Adrenal gland (tissue), 5 donors: ENCODE results near the gene PRR5.

ENCODE experiments used
- CTCF ChIP-seq, 6 experiments: fragments of 450-650 bp in 4 of 6; fragments of 200-600 bp in 2 of 6; sonication (generic) in 1 of 6; IDR thresholded peaks; 1 replicate in 5 of 6; 2 replicates in 1 of 6; pipeline versions ENCODE4 v1.5.1 to v1.8.0; 2016 to 2021; ENCODE audit warnings: antibody characterized with exemption in 6 of 6, mild to moderate bottlenecking in 2 of 6, moderate library complexity in 1 of 6
- POLR2A ChIP-seq, 2 donors: fragments of 450-650 bp; IDR thresholded peaks; one replicate each; pipeline ENCODE4 v1.6.1; 2017; ENCODE audit warnings: antibody characterized with exemption in 2 of 2, mild to moderate bottlenecking in 2 of 2, moderate library complexity in 1 of 2
- donor health status: DM: no; HTN: no; CAD: no.

- TF ChIP-seq CTCF (IDR thresholded peaks at IDR 0.05) (no peak), POLR2A (IDR thresholded peaks at IDR 0.05) (no peak)
These were observed 40.1 kb upstream of the PRR5 start for GRCh38 chr22:44661659-44662569.
